SK-N-SH treated with all-trans-retinoic acid at 6 μM for 48 hours (cell line): Measurements from ENCODE around the gene STN1.

Source experiments
- ATAC-seq: fragments of 200-7000 bp; cut with Tn5 transposase; 3 replicates; pipeline ENCODE4 v1.9.1; 2020; ENCODE audit warnings: mild to moderate bottlenecking, moderate library complexity
- ARNTL ChIP-seq: fragments of 450-650 bp; formaldehyde crosslinking; IDR thresholded peaks from 2 replicates; pipeline ENCODE4 v1.5.0; 2020; ENCODE audit warnings: low read depth, mild to moderate bottlenecking, moderate library complexity, borderline replicate concordance
- BACH2 ChIP-seq: fragments of 250-450 bp; sonication (Bioruptor Pico); IDR thresholded peaks from 2 replicates; pipeline ENCODE4 v1.9.0; 2021; ENCODE audit warnings: mild to moderate bottlenecking, borderline replicate concordance
- CSDC2 ChIP-seq: fragments of 250-450 bp; sonication (Bioruptor Pico); IDR thresholded peaks from 2 replicates; pipeline ENCODE4 v1.5.0; 2020; ENCODE audit warnings: mild to moderate bottlenecking, moderate library complexity
- ESRRG ChIP-seq: fragments of 250-450 bp; sonication (Bioruptor Pico); IDR thresholded peaks from 2 replicates; pipeline ENCODE4 v1.6.1; 2021; ENCODE audit warnings: mild to moderate bottlenecking
- GLIS3 ChIP-seq: fragments of 250-450 bp; sonication (Bioruptor Pico); IDR thresholded peaks from 2 replicates; pipeline ENCODE4 v1.5.0; 2020; ENCODE audit warnings: mild to moderate bottlenecking, moderate library complexity
- ISL1 ChIP-seq: fragments of 250-450 bp; sonication (Bioruptor Pico); IDR thresholded peaks from 2 replicates; pipeline ENCODE4 v2.1.2; 2022; ENCODE audit warnings: mild to moderate bottlenecking, moderate library complexity
- OSR1 ChIP-seq: fragments of 250-450 bp; sonication (Bioruptor Pico); IDR thresholded peaks from 2 replicates; pipeline ENCODE4 v1.8.0; 2022; ENCODE audit warnings: moderate library complexity, mild to moderate bottlenecking, inconsistent platforms
- PPARA ChIP-seq: fragments of 250-450 bp; sonication (Bioruptor Pico); IDR thresholded peaks from 2 replicates; pipeline ENCODE4 v1.5.0; 2020; ENCODE audit warnings: mild to moderate bottlenecking, borderline replicate concordance
- RARB ChIP-seq: fragments of 250-450 bp; sonication (Bioruptor Pico); IDR thresholded peaks from 2 replicates; pipeline ENCODE4 v1.8.0; 2021; ENCODE audit warnings: mild to moderate bottlenecking, moderate library complexity
- SNAI2 ChIP-seq: fragments of 250-450 bp; sonication (Bioruptor Pico); IDR thresholded peaks from 2 replicates; pipeline ENCODE4 v1.5.0; 2020; ENCODE audit warnings: mild to moderate bottlenecking, moderate library complexity
- TCF4 ChIP-seq: fragments of 250-450 bp; sonication (Bioruptor Pico); IDR thresholded peaks from 2 replicates; pipeline ENCODE4 v1.8.0; 2021; ENCODE audit warnings: mild to moderate bottlenecking, moderate library complexity, borderline replicate concordance
- TOX ChIP-seq: fragments of 250-450 bp; sonication (Bioruptor Pico); IDR thresholded peaks from 2 replicates; pipeline ENCODE4 v1.8.0; 2021; ENCODE audit warnings: mild to moderate bottlenecking, moderate library complexity, borderline replicate concordance
- TSHZ2 ChIP-seq: fragments of 250-450 bp; sonication (Bioruptor Pico); IDR thresholded peaks from 2 replicates; pipeline ENCODE4 v1.5.0; 2020; ENCODE audit warnings: mild to moderate bottlenecking, moderate library complexity
- ZC3H10 ChIP-seq: fragments of 250-450 bp; sonication (Bioruptor Pico); IDR thresholded peaks from 2 replicates; pipeline ENCODE4 v1.5.1; 2021; ENCODE audit warnings: mild to moderate bottlenecking, moderate library complexity
- ZFP30 ChIP-seq: fragments of 450-650 bp; formaldehyde crosslinking; IDR thresholded peaks from 2 replicates; pipeline ENCODE4 v1.5.0; 2022; ENCODE audit warnings: mild to moderate bottlenecking, moderate library complexity
- ZNF565 ChIP-seq: fragments of 450-650 bp; formaldehyde crosslinking; conservative IDR thresholded peaks from 2 replicates; pipeline ENCODE4 v1.5.0; 2020; ENCODE audit warnings: low read depth, mild to moderate bottlenecking, moderate library complexity
- ZNF70 ChIP-seq: fragments of 450-650 bp; formaldehyde crosslinking; IDR thresholded peaks from 2 replicates; pipeline ENCODE4 v1.5.0; 2020; ENCODE audit warnings: mild to moderate bottlenecking, moderate library complexity
- TF ChIP-seq, protein P1 (sequence below): fragments of 250-450 bp; sonication (Bioruptor Pico); IDR thresholded peaks from 2 replicates; pipeline ENCODE4 v1.8.0; 2020; ENCODE audit warnings: mild to moderate bottlenecking, moderate library complexity, borderline replicate concordance
- TF ChIP-seq, protein P2 (sequence below): fragments of 250-450 bp; sonication (Bioruptor Pico); IDR thresholded peaks from 2 replicates; pipeline ENCODE4 v1.5.1; 2021; ENCODE audit warnings: mild to moderate bottlenecking, moderate library complexity
- TF ChIP-seq, protein P3 (sequence below): fragments of 250-450 bp; sonication (Bioruptor Pico); IDR thresholded peaks from 2 replicates; pipeline ENCODE4 v1.5.1; 2020; ENCODE audit warnings: low read depth, mild to moderate bottlenecking, moderate library complexity

Gene STN1

DNA sequence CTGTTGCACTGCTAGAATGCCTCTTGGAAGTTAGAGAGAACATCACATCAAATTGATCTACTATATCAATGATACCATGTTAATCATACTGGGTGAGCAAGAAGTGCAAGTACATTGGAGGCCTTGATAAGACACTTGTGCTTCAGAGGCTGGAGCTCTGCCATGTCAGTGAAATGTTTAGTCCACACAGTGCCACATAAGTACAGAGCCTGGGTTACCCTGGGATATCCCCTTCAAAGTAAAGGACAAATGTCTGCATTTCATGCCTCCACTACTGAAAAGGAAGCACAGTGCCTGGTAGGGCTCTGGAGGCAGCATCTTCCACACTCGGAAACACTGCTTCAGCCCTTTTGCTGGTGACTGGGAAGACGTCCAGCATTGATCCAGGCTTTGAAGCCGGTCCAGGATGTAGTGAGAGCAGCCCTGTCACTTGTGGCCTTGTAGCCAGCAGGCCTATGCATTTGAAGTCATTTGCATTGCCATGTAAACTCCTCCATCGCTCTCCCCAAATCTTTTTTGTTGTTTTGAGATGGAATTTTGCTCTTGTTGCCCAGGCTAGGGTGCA is 15.7 kb upstream of the STN1 start:
- TF ChIP-seq ZNF70 (CRISPR knock-in tag): no peak
- TF ChIP-seq ARNTL (CRISPR knock-in tag): no peak
- TF ChIP-seq ESRRG (CRISPR knock-in tag): no peak
- TF ChIP-seq, protein P1, sequence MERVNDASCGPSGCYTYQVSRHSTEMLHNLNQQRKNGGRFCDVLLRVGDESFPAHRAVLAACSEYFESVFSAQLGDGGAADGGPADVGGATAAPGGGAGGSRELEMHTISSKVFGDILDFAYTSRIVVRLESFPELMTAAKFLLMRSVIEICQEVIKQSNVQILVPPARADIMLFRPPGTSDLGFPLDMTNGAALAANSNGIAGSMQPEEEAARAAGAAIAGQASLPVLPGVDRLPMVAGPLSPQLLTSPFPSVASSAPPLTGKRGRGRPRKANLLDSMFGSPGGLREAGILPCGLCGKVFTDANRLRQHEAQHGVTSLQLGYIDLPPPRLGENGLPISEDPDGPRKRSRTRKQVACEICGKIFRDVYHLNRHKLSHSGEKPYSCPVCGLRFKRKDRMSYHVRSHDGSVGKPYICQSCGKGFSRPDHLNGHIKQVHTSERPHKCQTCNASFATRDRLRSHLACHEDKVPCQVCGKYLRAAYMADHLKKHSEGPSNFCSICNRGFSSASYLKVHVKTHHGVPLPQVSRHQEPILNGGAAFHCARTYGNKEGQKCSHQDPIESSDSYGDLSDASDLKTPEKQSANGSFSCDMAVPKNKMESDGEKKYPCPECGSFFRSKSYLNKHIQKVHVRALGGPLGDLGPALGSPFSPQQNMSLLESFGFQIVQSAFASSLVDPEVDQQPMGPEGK (CRISPR knock-in tag): no peak
- no peak for TF ChIP-seq PPARA (CRISPR knock-in tag)
- ATAC-seq: no peak

DNA sequence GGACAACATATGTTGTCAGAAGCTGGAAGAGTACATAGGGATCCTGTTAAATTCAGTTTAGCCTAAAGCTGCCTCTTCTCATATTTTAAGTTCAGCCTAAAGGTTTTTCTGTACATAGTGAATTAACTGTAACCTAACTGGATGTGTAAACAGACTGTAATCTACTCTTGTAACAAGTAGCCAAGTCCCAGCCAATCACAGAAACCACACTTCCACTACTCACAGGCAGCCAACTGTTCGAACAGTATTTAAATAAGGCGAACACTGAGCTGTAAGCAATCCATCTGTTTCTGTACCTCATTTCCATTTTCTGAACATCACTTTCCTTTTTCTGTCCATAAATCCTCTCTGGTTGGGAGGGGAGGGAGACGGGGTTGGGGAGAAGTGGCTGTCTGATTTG is 15.0 kb upstream of the STN1 start:
- no peak for TF ChIP-seq ARNTL (CRISPR knock-in tag)
- no peak for TF ChIP-seq ZC3H10 (CRISPR knock-in tag)
- no peak for TF ChIP-seq TSHZ2 (CRISPR knock-in tag)
- no peak for TF ChIP-seq TCF4 (CRISPR knock-in tag)
- TF ChIP-seq RARB: no peak
- TF ChIP-seq, protein P2, sequence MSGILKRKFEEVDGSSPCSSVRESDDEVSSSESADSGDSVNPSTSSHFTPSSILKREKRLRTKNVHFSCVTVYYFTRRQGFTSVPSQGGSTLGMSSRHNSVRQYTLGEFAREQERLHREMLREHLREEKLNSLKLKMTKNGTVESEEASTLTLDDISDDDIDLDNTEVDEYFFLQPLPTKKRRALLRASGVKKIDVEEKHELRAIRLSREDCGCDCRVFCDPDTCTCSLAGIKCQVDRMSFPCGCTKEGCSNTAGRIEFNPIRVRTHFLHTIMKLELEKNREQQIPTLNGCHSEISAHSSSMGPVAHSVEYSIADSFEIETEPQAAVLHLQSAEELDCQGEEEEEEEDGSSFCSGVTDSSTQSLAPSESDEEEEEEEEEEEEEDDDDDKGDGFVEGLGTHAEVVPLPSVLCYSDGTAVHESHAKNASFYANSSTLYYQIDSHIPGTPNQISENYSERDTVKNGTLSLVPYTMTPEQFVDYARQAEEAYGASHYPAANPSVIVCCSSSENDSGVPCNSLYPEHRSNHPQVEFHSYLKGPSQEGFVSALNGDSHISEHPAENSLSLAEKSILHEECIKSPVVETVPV (CRISPR knock-in tag): no peak
- TF ChIP-seq, all 23 proteins: peak for 0
- no peak for ATAC-seq

- TF ChIP-seq OSR1 (CRISPR knock-in tag) (no peak), ESRRG (CRISPR knock-in tag) (no peak), ISL1 (no peak), BACH2 (CRISPR knock-in tag) (no peak), ZNF70 (CRISPR knock-in tag) (no peak), TOX (no peak), TSHZ2 (CRISPR knock-in tag) (no peak), SNAI2 (CRISPR knock-in tag) (no peak), ZNF565 (CRISPR knock-in tag) (no peak), TCF4 (CRISPR knock-in tag) (no peak), PPARA (CRISPR knock-in tag) (no peak), GLIS3 (no peak), RARB (no peak), ZFP30 (CRISPR knock-in tag) (no peak), CSDC2 (CRISPR knock-in tag) (no peak)
- TF ChIP-seq, protein P3, sequence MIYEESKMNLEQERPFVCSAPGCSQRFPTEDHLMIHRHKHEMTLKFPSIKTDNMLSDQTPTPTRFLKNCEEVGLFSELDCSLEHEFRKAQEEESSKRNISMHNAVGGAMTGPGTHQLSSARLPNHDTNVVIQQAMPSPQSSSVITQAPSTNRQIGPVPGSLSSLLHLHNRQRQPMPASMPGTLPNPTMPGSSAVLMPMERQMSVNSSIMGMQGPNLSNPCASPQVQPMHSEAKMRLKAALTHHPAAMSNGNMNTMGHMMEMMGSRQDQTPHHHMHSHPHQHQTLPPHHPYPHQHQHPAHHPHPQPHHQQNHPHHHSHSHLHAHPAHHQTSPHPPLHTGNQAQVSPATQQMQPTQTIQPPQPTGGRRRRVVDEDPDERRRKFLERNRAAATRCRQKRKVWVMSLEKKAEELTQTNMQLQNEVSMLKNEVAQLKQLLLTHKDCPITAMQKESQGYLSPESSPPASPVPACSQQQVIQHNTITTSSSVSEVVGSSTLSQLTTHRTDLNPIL: no peak
- TF ChIP-seq, protein P1 (CRISPR knock-in tag): no peak
- TF ChIP-seq, protein P2 (CRISPR knock-in tag): no peak
Observed at GRCh38 chr10:103932271-103932670, 14.3 kb upstream of the STN1 start.

More at GRCh38 chr10:103932271-103932670, 14.3 kb upstream of the STN1 start:
- no peak for ATAC-seq
